ENCODE results near the gene DGCR6.
"Not testable (repeated sequence)": the region's sequence is repeated elsewhere in the genome, so short reads cannot be mapped to it uniquely, and the experiment has no call there.

DNA sequence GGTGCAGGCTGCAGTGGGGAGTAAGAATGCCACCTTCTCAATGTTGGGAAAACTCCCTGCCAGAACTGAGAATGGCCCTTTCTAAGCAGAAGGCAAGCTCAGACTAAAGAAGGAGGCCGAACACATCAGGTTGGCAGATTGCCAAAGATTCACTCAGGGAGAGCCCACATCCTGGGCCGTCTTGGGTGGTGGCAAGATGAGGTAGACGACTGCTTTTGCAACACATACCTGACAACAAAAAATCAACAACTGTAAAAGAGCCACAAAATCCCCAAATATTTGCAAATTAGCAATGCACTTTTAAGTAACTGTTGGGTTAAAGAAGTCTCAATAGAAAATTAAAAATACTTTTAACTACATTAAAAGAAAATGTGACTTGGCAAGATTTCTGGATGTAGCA is 24.9 kb upstream of the DGCR6 start:
- TF ChIP-seq NR3C1 (CRISPR knock-in tag; conservative IDR thresholded peaks at IDR 0.05; ENCODE audit: low read depth); FOXP1 (CRISPR knock-in tag; IDR thresholded peaks at IDR 0.05; ENCODE audit: borderline replicate concordance): not testable (repeated sequence)
- TF ChIP-seq, protein P1, sequence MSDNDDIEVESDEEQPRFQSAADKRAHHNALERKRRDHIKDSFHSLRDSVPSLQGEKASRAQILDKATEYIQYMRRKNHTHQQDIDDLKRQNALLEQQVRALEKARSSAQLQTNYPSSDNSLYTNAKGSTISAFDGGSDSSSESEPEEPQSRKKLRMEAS (CRISPR knock-in tag; IDR thresholded peaks at IDR 0.05) = not testable (repeated sequence)

All from WTC11 (cell line).